Endodermal cell (in vitro differentiated cells): ENCODE measurements around the gene TPRN. TPM values are rescaled to one million over a fixed set of nuclear protein-coding genes. Genes with fewer than 3 reads are reported as not detected.
A peak's percentile ranks its signal among the peaks of the same experiment; 100 is the strongest.

Experiments
- DNase-seq: peaks from one replicate; pipeline ENCODE4 v3.0.0-alpha.2; 2017
- H3K27ac ChIP-seq: 2 replicates; pipeline ENCODE4 v1.5.1; 2013; ENCODE audit warnings: mild to moderate bottlenecking, low read depth, low read length, moderate library complexity
- H3K27me3 ChIP-seq: 2 replicates; pipeline ENCODE4 v1.6.1; 2013; ENCODE audit warnings: mild to moderate bottlenecking, low read length, moderate library complexity; ENCODE audit not compliant: insufficient read depth, control insufficient read depth, poor library complexity, severe bottlenecking
- H3K36me3 ChIP-seq: 2 replicates; pipeline ENCODE4 v1.7.0; 2013; ENCODE audit warnings: mild to moderate bottlenecking, low read length, moderate library complexity; ENCODE audit not compliant: control insufficient read depth, insufficient read depth
- H3K4me1 ChIP-seq: one replicate; pipeline ENCODE4 v1.7.0; 2013; ENCODE audit warnings: low read length; ENCODE audit not compliant: control insufficient read depth, insufficient read depth
- H3K4me3 ChIP-seq: 2 replicates; pipeline ENCODE4 v1.5.1; 2013; ENCODE audit warnings: mild to moderate bottlenecking, low read length, moderate library complexity
- H3K9ac ChIP-seq: 2 replicates; pipeline ENCODE4 v1.6.1; 2013; ENCODE audit warnings: mild to moderate bottlenecking, low read length, moderate library complexity; ENCODE audit not compliant: poor library complexity, severe bottlenecking; ENCODE audit errors: extremely low read depth
- H3K9me3 ChIP-seq: 2 replicates; pipeline ENCODE4 v1.6.1; 2013; ENCODE audit warnings: mild to moderate bottlenecking, low read length, moderate library complexity; ENCODE audit not compliant: control insufficient read depth
- H3K27ac Mint-ChIP-seq: 2 replicates; pipeline ENCODE4 v1.8.0; 2020; ENCODE audit warnings: mixed read lengths
- H3K27me3 Mint-ChIP-seq: 2 replicates; pipeline ENCODE4 v1.8.0; 2021; ENCODE audit warnings: mild to moderate bottlenecking, mixed read lengths; ENCODE audit not compliant: insufficient read depth
- H3K36me3 Mint-ChIP-seq: 2 replicates; pipeline ENCODE4 v1.8.0; 2020; ENCODE audit warnings: low read depth, mixed read lengths
- H3K4me1 Mint-ChIP-seq: 2 replicates; pipeline ENCODE4 v1.8.0; 2020; ENCODE audit warnings: mixed read lengths
- H3K4me3 Mint-ChIP-seq: 2 replicates; pipeline ENCODE4 v1.8.0; 2020; ENCODE audit warnings: mild to moderate bottlenecking, moderate library complexity, mixed read lengths
- H3K9me3 Mint-ChIP-seq: 2 replicates; pipeline ENCODE4 v1.8.0; 2020; ENCODE audit warnings: mild to moderate bottlenecking, mixed read lengths
- CTCF ChIP-seq: fragments of 200-600 bp; sonication (generic); conservative IDR thresholded peaks from 2 replicates; pipeline ENCODE4 v1.5.0; 2021; ENCODE audit warnings: antibody characterized with exemption, mild to moderate bottlenecking
- WGBS, 2 experiments: methylation state at CpG; one replicate each; pipeline versions ENCODE4 v1.1.5 to v1.1.7; 2013; ENCODE audit warnings: missing lambda C conversion rate in 2 of 2, mixed read lengths in 1 of 2; ENCODE audit not compliant: insufficient coverage in 1 of 2, insufficient read length in 1 of 2; 5-methylcytosine and 5-hydroxymethylcytosine counted together
- total RNA-seq, 2 donors: library from RNA; stranded (reverse); fragmentation: NEBNext Ultra II Directional in 1 of 2; extraction: Animal tissue kit (Norgen Biotek cat#: 25700) in 1 of 2; gene quantifications; 2 replicates in 1 of 2; 3 replicates in 1 of 2; pipeline ENCODE4 v1.2.1, GENCODE V29; 2021

Gene TPRN
- total RNA-seq, 2 donors from 2014 or later, result 19.0 to 23.9 TPM

DNA sequence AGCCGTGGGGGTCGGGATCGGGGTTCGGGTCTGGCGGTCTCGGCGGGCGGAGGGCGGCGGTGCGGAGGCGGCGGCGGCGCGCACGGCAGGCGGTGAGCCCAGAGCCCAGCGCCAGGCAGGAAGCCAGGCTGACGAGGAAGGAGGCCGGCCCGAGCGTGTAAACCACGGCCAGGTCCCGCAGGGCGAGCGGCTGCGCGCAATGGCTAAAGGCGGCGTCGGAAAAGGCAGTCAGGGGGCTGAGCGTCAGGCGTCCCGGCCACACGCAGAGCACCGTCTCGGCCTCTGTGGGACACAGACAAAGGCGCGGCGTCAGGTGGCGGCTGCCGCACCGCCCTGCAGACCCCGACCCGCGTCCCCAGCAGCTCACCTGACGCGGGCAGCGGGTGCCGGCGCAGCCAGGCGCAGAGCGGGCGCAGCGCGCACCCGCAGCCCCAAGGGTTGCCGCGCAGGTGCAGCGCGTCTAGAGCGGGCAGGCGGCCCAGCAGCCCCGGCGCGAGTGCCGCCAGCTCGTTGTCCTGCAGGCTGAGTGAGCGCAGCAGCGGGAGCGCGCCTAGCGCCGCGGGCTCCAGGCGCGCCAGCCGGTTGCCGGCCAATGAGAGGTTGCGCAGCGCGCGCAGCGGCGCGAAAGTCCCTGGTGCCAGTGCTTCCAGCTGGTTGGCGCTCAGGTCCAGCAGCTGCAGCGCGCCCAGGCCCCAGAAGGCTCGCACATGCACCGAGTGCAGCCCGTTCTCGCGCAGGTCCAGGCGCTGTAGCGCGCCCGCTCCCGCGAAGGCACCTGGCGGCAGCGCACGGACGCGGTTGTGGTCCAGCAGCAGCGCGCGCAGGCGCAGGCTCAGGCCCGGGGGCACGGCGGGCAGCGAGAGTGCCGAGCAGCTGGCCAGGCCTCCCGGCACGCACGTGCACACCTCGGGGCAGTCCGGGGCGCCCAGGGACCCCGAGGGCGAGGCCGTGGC lies 31.4 kb downstream of the TPRN start:
- H3K27ac Mint-ChIP-seq, result no peak overlapping the region
- Histone ChIP-seq H3K27ac (no peak overlapping the region), H3K9me3 (no peaks in the 10 kb centered on the region), H3K9ac (no peak overlapping the region), H3K4me1 (no peaks in the 10 kb centered on the region), H3K4me3 (peak overlapping the region; percentile 77), H3K36me3 (no peaks in the 10 kb centered on the region), H3K27me3 (peaks cover 98% of the 10 kb centered on the region)
- DNase-seq, result peak; percentile 92
- peaks cover 82% of the 10 kb centered on the region for H3K27me3 Mint-ChIP-seq
- H3K4me3 Mint-ChIP-seq, result peak overlapping the region; percentile 46
- no peaks in the 10 kb centered on the region for H3K36me3 Mint-ChIP-seq
- TF ChIP-seq CTCF, result peak; percentile 29
- WGBS, 2 experiments, result 1% methylated on average over 66 to 124 of the region's 124 CpGs
- H3K9me3 Mint-ChIP-seq, result no peaks in the 10 kb centered on the region
- no peaks in the 10 kb centered on the region for H3K4me1 Mint-ChIP-seq

DNA sequence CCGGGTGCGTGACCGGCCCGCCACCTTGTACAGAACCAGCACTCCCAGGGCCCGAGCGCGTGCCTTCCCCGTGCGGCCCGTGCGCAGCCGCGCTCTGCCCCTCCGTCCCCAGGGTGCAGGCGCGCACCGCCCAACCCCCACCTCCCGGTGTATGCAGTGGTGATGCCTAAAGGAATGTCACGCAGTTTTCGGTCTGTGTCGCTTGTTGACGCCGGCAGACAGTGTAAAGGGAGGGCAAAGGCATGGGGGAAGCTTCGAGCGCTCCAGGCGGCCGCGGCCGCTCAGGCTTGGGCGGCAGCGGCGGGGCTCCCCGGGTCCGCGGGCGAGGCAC lies 32.0 kb downstream of the TPRN start:
- no peaks in the 10 kb centered on the region for H3K4me1 ChIP-seq
- H3K36me3 ChIP-seq, result no peaks in the 10 kb centered on the region
- no peaks in the 10 kb centered on the region for H3K9me3 ChIP-seq
- Mint-ChIP-seq H3K9me3 (no peaks in the 10 kb centered on the region), H3K4me3 (peak overlapping the region; percentile 46), H3K4me1 (no peaks in the 10 kb centered on the region), H3K36me3 (no peaks in the 10 kb centered on the region), H3K27ac (no peak overlapping the region), H3K27me3 (peaks cover 86% of the 10 kb centered on the region)
- H3K9ac ChIP-seq, result no peak overlapping the region
- TF ChIP-seq CTCF, result no peak
- WGBS, 2 experiments, result 3% methylated on average over 22 to 36 of the region's 36 CpGs
- peak overlapping the region; percentile 65 for H3K4me3 ChIP-seq
- H3K27me3 ChIP-seq, result peaks cover 98% of the 10 kb centered on the region
- DNase-seq, result peak; percentile 67
- no peak overlapping the region for H3K27ac ChIP-seq

GRCh38 chr9:137167747-137168572 lies 32.6 kb downstream of the TPRN start:
- H3K9me3 ChIP-seq, result no peaks in the 10 kb centered on the region
- no peak overlapping the region for H3K27ac ChIP-seq
- no peaks in the 10 kb centered on the region for H3K36me3 Mint-ChIP-seq
- no peaks in the 10 kb centered on the region for H3K36me3 ChIP-seq
- H3K9ac ChIP-seq, result no peak overlapping the region
- peak; percentile 81 for DNase-seq
- H3K4me3 Mint-ChIP-seq, result peak overlapping the region; percentile 46
- no peak for TF ChIP-seq CTCF
- no peaks in the 10 kb centered on the region for H3K4me1 ChIP-seq
- no peak overlapping the region for H3K4me3 ChIP-seq
- 15 to 17% methylated on average over 19 to 57 of the region's 57 CpGs for WGBS, 2 experiments
- peaks cover 86% of the 10 kb centered on the region for H3K27me3 Mint-ChIP-seq
- H3K27ac Mint-ChIP-seq, result no peak overlapping the region
- no peaks in the 10 kb centered on the region for H3K4me1 Mint-ChIP-seq
- no peaks in the 10 kb centered on the region for H3K9me3 Mint-ChIP-seq
- peaks cover 99% of the 10 kb centered on the region for H3K27me3 ChIP-seq
